Activated T-cell treated with anti-CD3 and anti-CD28 coated beads, Interleukin-2, amount 50 U/mL, for 4 hours (primary cell): ENCODE data around the gene CBR1. TPM values are rescaled to one million over a fixed set of nuclear protein-coding genes. Genes with fewer than 3 reads are reported as not detected.
A peak's percentile ranks its signal among the peaks of the same experiment; 100 is the strongest.
"Not testable (repeated sequence)": the region's sequence is repeated elsewhere in the genome, so short reads cannot be mapped to it uniquely, and the experiment has no call there.

ENCODE experiments used
- ATAC-seq, 2 donors: fragments of 200-7000 bp; cut with Tn5 transposase; one replicate each; pipeline ENCODE4 v1.10.0; 2021
- DNase-seq: peaks from one replicate; pipeline ENCODE4 v3.0.0-alpha.2; 2020
- H3K27me3 Mint-ChIP-seq: one replicate; pipeline ENCODE4 v1.8.0; 2021; ENCODE audit warnings: low read depth, mixed read lengths
- H3K36me3 Mint-ChIP-seq: one replicate; pipeline ENCODE4 v1.8.0; 2022; ENCODE audit warnings: mixed read lengths; ENCODE audit not compliant: insufficient read depth
- H3K4me1 Mint-ChIP-seq: one replicate; pipeline ENCODE4 v1.8.0; 2021; ENCODE audit warnings: low read depth, mixed read lengths
- H3K4me3 Mint-ChIP-seq: one replicate; pipeline ENCODE4 v1.8.0; 2021; ENCODE audit warnings: mild to moderate bottlenecking, moderate library complexity, mixed read lengths
- H3K9me3 Mint-ChIP-seq: one replicate; pipeline ENCODE4 v1.8.0; 2021; ENCODE audit warnings: mixed read lengths
- total RNA-seq, 3 donors: library from RNA; stranded (reverse); gene quantifications; one replicate each; pipeline ENCODE4 v1.2.1, GENCODE V29; 2021

Gene CBR1
- total RNA-seq, 3 donors from 2014 or later: 45.5 to 57.0 (median 56.8) TPM

- Mint-ChIP-seq H3K36me3 (peaks cover 2% of the 10 kb centered on the region), H3K4me3 (peak overlapping the region; percentile 80), H3K9me3 (no peaks in the 10 kb centered on the region), H3K27me3 (no peaks in the 10 kb centered on the region), H3K4me1 (peaks cover 38% of the 10 kb centered on the region)
- DNase-seq (no peak), ATAC-seq (no peak)
These were observed 9.8 kb downstream of the CBR1 start for GRCh38 chr21:36079671-36080070.

DNA sequence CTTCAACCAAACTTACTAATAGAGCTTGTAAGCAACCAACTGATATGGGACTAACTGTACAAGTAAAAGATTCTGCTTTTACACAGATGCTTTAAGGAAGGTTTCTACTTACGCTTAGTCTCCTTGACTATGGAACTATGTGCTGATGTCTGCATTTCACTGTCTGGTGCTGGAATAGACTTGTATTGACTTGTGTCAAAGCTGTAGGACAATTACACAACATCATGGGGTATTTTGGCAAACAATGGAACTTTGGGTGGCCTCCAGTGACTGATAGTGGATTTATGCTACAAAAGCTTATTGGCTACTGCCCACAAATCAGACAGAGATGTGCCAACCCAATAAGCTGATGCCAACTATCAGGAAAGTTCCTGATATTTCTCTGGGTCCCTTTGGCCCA is 10.6 kb downstream of the CBR1 start:
- peaks cover 2% of the 10 kb centered on the region for H3K36me3 Mint-ChIP-seq
- no peak overlapping the region for H3K4me3 Mint-ChIP-seq
- ATAC-seq (no peak), DNase-seq (no peak)
- no peaks in the 10 kb centered on the region for H3K9me3 Mint-ChIP-seq
- H3K27me3 Mint-ChIP-seq: no peaks in the 10 kb centered on the region
- peaks cover 38% of the 10 kb centered on the region for H3K4me1 Mint-ChIP-seq

DNA sequence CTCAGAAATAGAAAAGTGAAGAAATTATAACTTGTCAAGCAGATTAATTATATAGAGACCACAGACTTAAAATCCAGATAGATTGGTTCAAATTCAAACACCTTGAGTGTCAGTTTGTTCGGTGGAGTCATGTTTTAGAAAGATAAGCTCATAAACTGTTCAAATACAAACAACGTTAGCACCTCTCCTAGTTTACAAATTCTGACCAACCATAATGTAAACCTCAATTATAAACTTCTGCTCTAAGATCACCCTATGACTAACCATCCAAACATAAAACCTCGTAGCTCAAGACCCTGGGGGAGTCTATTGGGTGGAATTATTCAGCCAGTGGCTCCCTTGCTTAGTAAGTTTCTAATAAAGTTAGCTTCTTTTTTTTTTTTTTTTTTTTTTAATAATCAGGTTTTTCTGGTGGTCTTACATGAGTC is 12.4 kb downstream of the CBR1 start:
- Mint-ChIP-seq H3K27me3 (no peaks in the 10 kb centered on the region), H3K4me1 (peaks cover 29% of the 10 kb centered on the region), H3K9me3 (no peaks in the 10 kb centered on the region), H3K36me3 (peaks cover 2% of the 10 kb centered on the region), H3K4me3 (no peak overlapping the region)
- ATAC-seq: no peak
- no peak for DNase-seq

- Mint-ChIP-seq H3K9me3 (no peaks in the 10 kb centered on the region), H3K4me3 (no peak overlapping the region), H3K27me3 (no peaks in the 10 kb centered on the region), H3K4me1 (peaks cover 5% of the 10 kb centered on the region), H3K36me3 (peaks cover 2% of the 10 kb centered on the region)
- ATAC-seq (no peak), DNase-seq (no peak)
These were observed 17.7 kb downstream of the CBR1 start for GRCh38 chr21:36087362-36088138.

DNA sequence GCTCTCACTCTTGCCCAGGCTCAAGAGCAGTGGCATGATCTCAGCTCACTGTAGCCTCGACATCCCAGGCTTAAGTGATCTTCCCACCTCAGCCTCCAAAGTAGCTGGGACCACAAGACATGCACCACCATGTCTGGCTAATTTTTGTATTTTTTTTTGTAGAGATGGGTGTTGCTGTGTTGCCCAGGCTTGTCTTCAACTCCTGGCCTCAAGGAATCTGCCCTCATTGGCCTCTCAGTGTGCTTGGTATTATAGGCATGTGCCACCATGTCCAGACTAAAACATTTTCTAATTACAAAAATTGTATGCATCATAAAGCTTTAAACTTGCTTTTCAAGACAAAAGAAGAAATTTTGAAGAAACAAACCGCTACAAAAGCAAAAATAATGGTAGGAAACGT is 20.1 kb downstream of the CBR1 start:
- ATAC-seq: no peak
- H3K36me3 Mint-ChIP-seq: peaks cover 5% of the 10 kb centered on the region
- H3K4me3 Mint-ChIP-seq: no peak overlapping the region
- H3K4me1 Mint-ChIP-seq: peaks cover 5% of the 10 kb centered on the region
- peaks cover 7% of the 10 kb centered on the region for H3K9me3 Mint-ChIP-seq
- no peak for DNase-seq
- H3K27me3 Mint-ChIP-seq: peaks cover 10% of the 10 kb centered on the region

DNA sequence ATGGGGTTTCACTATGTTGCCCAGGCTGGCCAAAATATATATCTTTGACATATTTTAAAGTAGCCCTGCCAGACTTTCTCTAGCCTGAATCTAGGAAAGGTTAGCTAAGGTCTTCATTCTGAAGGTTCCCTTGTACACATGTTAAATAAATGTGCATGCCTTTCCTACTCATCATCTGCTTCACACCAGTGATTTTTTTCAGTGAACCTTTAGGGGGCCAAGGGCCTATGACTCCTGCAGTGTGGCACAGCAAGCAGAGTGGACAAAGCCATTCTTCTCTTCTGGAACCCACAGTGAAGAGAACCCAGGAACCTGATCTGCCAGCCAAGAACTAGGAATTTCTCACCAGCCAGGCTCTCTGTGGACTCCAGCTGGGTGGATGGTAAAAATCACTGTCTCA is 22.9 kb downstream of the CBR1 start:
- peaks cover 13% of the 10 kb centered on the region for H3K27me3 Mint-ChIP-seq
- no peak for ATAC-seq

GRCh38 chr21:36093512-36093911 is 23.7 kb downstream of the CBR1 start:
- H3K9me3 Mint-ChIP-seq: peaks cover 7% of the 10 kb centered on the region
- ATAC-seq: no peak
- H3K27me3 Mint-ChIP-seq: peaks cover 13% of the 10 kb centered on the region
- no peak overlapping the region for H3K4me3 Mint-ChIP-seq
- peaks cover 3% of the 10 kb centered on the region for H3K4me1 Mint-ChIP-seq
- H3K36me3 Mint-ChIP-seq: peaks cover 5% of the 10 kb centered on the region
- no peak for DNase-seq

More for the DNA sequence above, 22.9 kb downstream of the CBR1 start:
- Mint-ChIP-seq H3K9me3 (peaks cover 7% of the 10 kb centered on the region), H3K4me1 (no peaks in the 10 kb centered on the region), H3K36me3 (peaks cover 5% of the 10 kb centered on the region), H3K4me3 (no peak overlapping the region)
- DNase-seq: no peak

GRCh38 chr21:36096398-36097290 is 26.8 kb downstream of the CBR1 start:
- H3K36me3 Mint-ChIP-seq: peaks cover 5% of the 10 kb centered on the region
- ATAC-seq: no peak
- DNase-seq: no peak
- H3K4me1 Mint-ChIP-seq: peaks cover 3% of the 10 kb centered on the region
- H3K4me3 Mint-ChIP-seq: no peak overlapping the region
- H3K9me3 Mint-ChIP-seq: peaks cover 7% of the 10 kb centered on the region
- H3K27me3 Mint-ChIP-seq: peaks cover 16% of the 10 kb centered on the region

- peaks cover 7% of the 10 kb centered on the region for H3K9me3 Mint-ChIP-seq
- no peak overlapping the region for H3K4me3 Mint-ChIP-seq
- H3K36me3 Mint-ChIP-seq: peaks cover 5% of the 10 kb centered on the region
- peaks cover 16% of the 10 kb centered on the region for H3K27me3 Mint-ChIP-seq
- ATAC-seq (peak in 1 of 2 donors; percentile 23), DNase-seq (no peak)
- peaks cover 3% of the 10 kb centered on the region for H3K4me1 Mint-ChIP-seq
These were observed 27.8 kb downstream of the CBR1 start for GRCh38 chr21:36097427-36098181.

- no peak for ATAC-seq
- no peak for DNase-seq
- peaks cover 3% of the 10 kb centered on the region for H3K4me1 Mint-ChIP-seq
- no peak overlapping the region for H3K4me3 Mint-ChIP-seq
- H3K9me3 Mint-ChIP-seq: peaks cover 7% of the 10 kb centered on the region
- peaks cover 5% of the 10 kb centered on the region for H3K36me3 Mint-ChIP-seq
- H3K27me3 Mint-ChIP-seq: peaks cover 12% of the 10 kb centered on the region
These were observed 28.3 kb downstream of the CBR1 start for GRCh38 chr21:36098182-36098532.

DNA sequence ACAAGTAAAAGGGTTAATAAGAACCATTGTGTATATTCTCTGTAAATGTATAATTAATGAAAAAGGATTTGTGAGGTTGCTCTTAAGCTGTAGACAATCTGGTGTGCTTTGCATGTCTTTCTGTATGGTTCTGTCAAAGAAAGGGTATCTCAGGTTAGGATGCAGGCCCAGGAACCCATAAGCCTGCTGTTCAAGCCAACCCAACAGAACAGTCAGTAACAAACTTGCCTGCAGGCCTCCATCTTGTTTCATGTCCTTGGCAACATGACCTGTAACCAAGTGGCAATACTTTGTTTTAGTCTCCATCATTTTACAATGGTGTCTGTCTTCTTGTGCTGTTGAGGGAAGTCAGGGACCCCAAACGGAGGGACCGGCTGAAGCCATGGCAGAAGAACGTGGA is 29.2 kb downstream of the CBR1 start:
- no peak for ATAC-seq
- DNase-seq: no peak
- peaks cover 15% of the 10 kb centered on the region for H3K27me3 Mint-ChIP-seq
- no peaks in the 10 kb centered on the region for H3K9me3 Mint-ChIP-seq
- peaks cover 3% of the 10 kb centered on the region for H3K4me1 Mint-ChIP-seq
- peaks cover 2% of the 10 kb centered on the region for H3K36me3 Mint-ChIP-seq
- H3K4me3 Mint-ChIP-seq: no peak overlapping the region

DNA sequence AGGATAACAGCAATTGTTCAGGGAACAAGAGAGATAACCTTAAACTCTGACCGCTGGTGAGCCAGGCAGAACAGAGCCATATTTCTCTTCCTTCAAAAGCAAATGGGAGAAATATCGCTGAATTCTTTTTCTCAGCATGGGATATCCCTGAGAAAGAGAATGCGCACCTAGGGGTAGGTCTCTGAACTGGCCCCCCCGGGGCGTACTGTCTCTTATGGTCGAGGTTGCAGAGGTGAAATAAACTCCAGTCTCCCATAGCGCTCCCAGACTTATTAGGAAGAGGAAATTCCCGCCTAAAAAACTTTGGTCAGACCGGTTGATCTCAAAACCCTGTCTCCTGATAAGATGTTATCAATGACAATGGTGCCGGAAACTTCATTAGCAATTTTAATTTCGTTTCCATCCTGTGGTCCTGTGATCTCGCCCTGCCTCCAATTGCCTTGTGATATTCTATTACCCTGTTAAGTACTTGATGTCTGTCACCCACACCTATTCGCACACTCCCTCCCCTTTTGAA is 29.9 kb downstream of the CBR1 start:
- not testable (repeated sequence) for H3K9me3 Mint-ChIP-seq, DNase-seq, H3K4me3 Mint-ChIP-seq, H3K4me1 Mint-ChIP-seq, H3K36me3 Mint-ChIP-seq, ATAC-seq
- H3K27me3 Mint-ChIP-seq: peaks cover 23% of the 10 kb centered on the region

DNA sequence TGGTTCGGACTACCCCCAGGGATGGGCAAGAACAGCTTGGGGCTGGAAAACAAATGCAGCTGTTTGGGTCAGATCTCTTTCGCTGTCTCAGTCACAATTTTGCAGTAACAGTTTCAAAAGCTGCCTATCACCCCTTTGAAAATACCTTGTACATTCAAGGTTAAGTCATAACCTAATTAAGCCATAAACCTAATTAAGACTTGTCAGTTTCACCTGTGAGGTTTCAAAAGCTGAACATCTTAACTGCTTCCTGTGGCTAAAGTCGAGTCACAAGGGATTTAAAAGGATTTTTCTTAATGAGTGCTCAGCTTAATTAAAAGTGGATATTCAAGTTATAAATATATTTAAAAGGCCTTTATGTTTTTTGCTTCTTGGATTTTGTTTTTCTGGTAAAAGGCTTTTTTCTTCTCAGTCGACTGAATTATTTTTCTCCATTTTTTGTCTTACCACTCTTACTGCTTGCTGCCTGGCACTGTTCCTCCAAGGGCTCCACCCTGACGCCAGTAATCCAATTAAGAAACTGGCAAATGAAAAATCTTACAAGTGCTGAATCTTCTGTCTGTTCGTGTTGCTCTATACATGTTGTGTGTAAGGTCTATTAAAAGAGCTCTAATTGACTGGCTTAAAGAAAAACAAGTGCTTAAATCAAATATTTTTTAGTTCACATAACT is 31.3 kb downstream of the CBR1 start:
- H3K4me1 Mint-ChIP-seq: peaks cover 13% of the 10 kb centered on the region
- H3K36me3 Mint-ChIP-seq: no peaks in the 10 kb centered on the region
- no peak for DNase-seq
- no peak overlapping the region for H3K4me3 Mint-ChIP-seq
- ATAC-seq: no peak
- no peaks in the 10 kb centered on the region for H3K9me3 Mint-ChIP-seq
- peaks cover 32% of the 10 kb centered on the region for H3K27me3 Mint-ChIP-seq

DNA sequence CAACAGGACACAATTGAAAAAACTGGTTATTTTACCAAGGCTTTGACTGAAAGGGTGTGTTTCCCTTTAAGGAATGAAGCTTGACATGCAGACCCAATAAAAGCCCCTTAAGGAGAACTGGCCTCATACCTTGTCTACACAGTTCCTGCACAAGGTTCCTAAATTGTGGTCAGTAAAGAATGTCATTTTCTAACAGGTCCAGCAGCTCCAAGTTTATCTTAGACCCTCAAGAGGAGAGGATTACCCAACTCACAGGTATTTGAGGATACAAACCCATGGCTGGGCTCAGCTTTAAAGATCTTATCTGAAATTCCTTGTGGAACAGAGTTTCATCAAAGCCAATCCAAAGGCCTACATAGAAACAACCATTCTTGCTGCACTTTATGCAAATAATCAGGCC is 33.6 kb downstream of the CBR1 start:
- Mint-ChIP-seq H3K36me3 (no peaks in the 10 kb centered on the region), H3K27me3 (peaks cover 40% of the 10 kb centered on the region), H3K4me3 (no peak overlapping the region), H3K9me3 (no peaks in the 10 kb centered on the region), H3K4me1 (peaks cover 10% of the 10 kb centered on the region)
- DNase-seq (no peak), ATAC-seq (no peak)
